Activated naive CD4-positive, alpha-beta T cell treated with anti-CD3 and anti-CD28 coated beads, Interleukin-2, amount 10 ng/mL, durations not matched to agents 7 days and 5 days (primary cell): Measurements from ENCODE around the gene JOSD2.

Experiments
- CTCF ChIA-PET: fragments of 350-600 bp; sonication (Branson Sonifier 250); formaldehyde crosslinking; loops from one replicate; lab custom pipeline; 2021; ENCODE audit warnings: antibody characterized with exemption; lab: Charles Lee
- DNase-seq: peaks from one replicate; pipeline ENCODE4 v3.0.0-alpha.2; 2020
- H3K27ac Mint-ChIP-seq: one replicate; pipeline ENCODE4 v1.8.0; 2021; ENCODE audit warnings: mild to moderate bottlenecking, moderate library complexity, mixed read lengths
- H3K27me3 Mint-ChIP-seq: one replicate; pipeline ENCODE4 v1.8.0; 2021; ENCODE audit warnings: mild to moderate bottlenecking, mixed read lengths
- H3K36me3 Mint-ChIP-seq: one replicate; pipeline ENCODE4 v1.8.0; 2021; ENCODE audit warnings: mixed read lengths
- H3K4me1 Mint-ChIP-seq: one replicate; pipeline ENCODE4 v1.8.0; 2021; ENCODE audit warnings: mixed read lengths
- H3K4me3 Mint-ChIP-seq: one replicate; pipeline ENCODE4 v1.8.0; 2021; ENCODE audit warnings: mild to moderate bottlenecking, moderate library complexity, mixed read lengths
- H3K9me3 Mint-ChIP-seq: one replicate; pipeline ENCODE4 v1.8.0; 2021; ENCODE audit warnings: mixed read lengths

Gene JOSD2

DNA sequence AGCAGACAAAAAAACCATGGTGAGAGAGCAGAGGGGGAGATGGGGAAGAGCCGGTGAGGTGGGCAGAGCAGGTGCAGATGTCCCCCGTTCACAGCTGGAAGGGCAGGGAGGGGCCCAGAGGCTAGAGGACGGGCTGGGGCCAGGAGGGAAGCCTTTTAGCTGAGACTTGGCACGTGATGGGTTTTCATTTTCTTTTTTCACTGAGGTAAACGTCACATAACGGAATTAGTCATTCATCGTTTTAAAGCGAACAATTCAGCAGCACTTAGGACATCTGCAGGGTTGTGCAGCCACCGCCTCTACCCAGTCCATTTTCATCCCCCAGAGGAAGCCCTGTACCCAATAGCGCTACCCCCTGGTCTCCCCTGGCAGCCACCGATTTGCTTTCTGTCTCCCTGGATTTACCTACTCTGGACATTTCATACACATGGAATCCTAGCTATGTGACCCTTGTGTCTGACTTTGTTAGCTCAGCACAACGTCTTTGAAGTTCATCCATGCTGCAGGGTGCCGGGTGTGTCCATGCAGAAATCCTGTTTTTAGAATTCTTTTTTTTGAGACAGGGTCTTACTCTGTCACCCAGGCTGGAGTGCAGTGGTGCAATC lies 50.7 kb downstream of the JOSD2 start:
- H3K4me1 Mint-ChIP-seq, result peaks cover 11% of the 10 kb centered on the region
- DNase-seq, result peak; percentile 27
- H3K27ac Mint-ChIP-seq, result peak overlapping the region; percentile 21
- no peaks in the 10 kb centered on the region for H3K9me3 Mint-ChIP-seq
- CTCF ChIA-PET, result interaction anchor here (0.6 to 3.8 kb wide), 14 partner anchors 10 to 109 kb away, joined by 3 to 28 read pairs (median 4); partner anchors contain the start of genes NAPSA and SPIB
- H3K36me3 Mint-ChIP-seq, result no peaks in the 10 kb centered on the region
- H3K27me3 Mint-ChIP-seq, result peaks cover 63% of the 10 kb centered on the region
- H3K4me3 Mint-ChIP-seq, result no peak overlapping the region

DNA sequence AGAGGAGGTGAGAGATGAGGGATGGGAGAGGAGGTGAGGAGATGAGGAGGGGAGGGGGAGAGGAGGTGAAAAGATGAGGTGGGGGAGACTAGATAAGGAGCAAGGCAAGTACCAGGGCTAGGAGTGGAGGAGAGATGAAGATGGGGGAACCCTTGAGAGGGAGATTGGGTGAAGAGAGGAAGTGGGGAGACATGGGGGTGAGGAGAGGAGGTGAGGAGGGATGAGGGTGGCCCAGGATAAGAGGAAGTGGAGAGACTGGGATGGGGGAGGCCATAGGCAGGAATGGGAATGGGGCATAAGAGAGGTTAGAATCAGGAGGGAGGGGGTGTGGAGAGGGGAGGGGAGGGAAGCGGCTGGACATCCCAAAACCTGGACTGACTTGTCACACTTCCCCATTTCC lies 51.4 kb downstream of the JOSD2 start:
- DNase-seq, result no peak
- Mint-ChIP-seq H3K36me3 (no peaks in the 10 kb centered on the region), H3K9me3 (no peaks in the 10 kb centered on the region), H3K27ac (no peak overlapping the region), H3K4me3 (no peak overlapping the region), H3K27me3 (peaks cover 57% of the 10 kb centered on the region), H3K4me1 (peaks cover 11% of the 10 kb centered on the region)
- CTCF ChIA-PET, result interaction anchor here (1.9 to 3.8 kb wide), 2 partner anchors 91 to 102 kb away, joined by 15 to 28 read pairs; no protein-coding TSS in a partner anchor

GRCh38 chr19:50459067-50459456 lies 51.9 kb downstream of the JOSD2 start:
- H3K4me3 Mint-ChIP-seq, result no peak overlapping the region
- DNase-seq, result no peak

DNA sequence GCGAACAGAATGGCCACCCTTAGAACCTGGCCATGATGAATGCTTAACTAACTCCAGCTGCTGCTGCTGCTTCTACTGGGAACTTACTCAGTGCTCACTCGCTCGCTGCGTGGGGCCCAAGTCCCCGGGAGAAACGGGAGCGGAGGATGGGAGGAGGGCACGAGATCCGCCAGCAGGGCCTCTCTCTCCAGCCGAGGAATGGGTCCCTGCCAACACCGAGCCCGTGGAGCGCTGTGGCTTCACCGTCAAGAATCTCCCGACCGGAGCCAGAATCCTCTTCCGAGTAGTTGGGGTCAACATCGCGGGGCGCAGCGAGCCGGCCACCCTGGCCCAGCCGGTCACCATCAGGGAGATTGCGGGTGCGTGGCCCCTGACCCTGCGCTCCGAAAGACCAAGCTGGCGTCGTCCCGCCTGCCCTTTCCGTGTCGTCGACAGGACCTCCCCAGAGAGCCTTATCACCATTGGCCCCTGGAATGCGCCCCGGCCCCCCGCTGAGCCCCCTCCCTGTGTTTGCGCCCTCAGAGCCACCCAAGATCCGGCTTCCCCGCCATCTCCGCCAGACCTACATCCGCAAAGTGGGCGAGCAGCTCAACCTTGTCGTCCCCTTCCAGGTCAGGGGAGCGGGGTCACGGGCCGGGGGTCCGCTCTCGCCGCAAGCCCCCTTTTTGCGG lies 52.5 kb downstream of the JOSD2 start:
- H3K27me3 Mint-ChIP-seq, result peaks cover 50% of the 10 kb centered on the region
- no peak overlapping the region for H3K27ac Mint-ChIP-seq
- peaks cover 11% of the 10 kb centered on the region for H3K4me1 Mint-ChIP-seq
- H3K36me3 Mint-ChIP-seq, result no peaks in the 10 kb centered on the region
- H3K4me3 Mint-ChIP-seq, result no peak overlapping the region
- no peak for DNase-seq
- CTCF ChIA-PET, result no interaction called here
- no peaks in the 10 kb centered on the region for H3K9me3 Mint-ChIP-seq

More at GRCh38 chr19:50459067-50459456, 51.9 kb downstream of the JOSD2 start:
- CTCF ChIA-PET, result no interaction called here
- H3K4me1 Mint-ChIP-seq, result peaks cover 11% of the 10 kb centered on the region
- H3K36me3 Mint-ChIP-seq, result no peaks in the 10 kb centered on the region
- no peak overlapping the region for H3K27ac Mint-ChIP-seq
- H3K27me3 Mint-ChIP-seq, result peaks cover 51% of the 10 kb centered on the region
- H3K9me3 Mint-ChIP-seq, result no peaks in the 10 kb centered on the region

- Mint-ChIP-seq H3K36me3 (no peaks in the 10 kb centered on the region), H3K27ac (no peak overlapping the region), H3K4me1 (peaks cover 11% of the 10 kb centered on the region), H3K4me3 (no peak overlapping the region), H3K27me3 (peaks cover 43% of the 10 kb centered on the region), H3K9me3 (no peaks in the 10 kb centered on the region)
- DNase-seq, result no peak
- CTCF ChIA-PET, result no interaction called here
Observed at GRCh38 chr19:50457300-50457699, 53.7 kb downstream of the JOSD2 start.
